OCI-LY1 (cell line): ENCODE measurements around the gene LMF1.

Source experiments
- H2AFZ ChIP-seq: fragments of 200-600 bp; sonication (generic), shearing (Covaris generic); 2 replicates; pipeline ENCODE4 v1.6.0; 2014; ENCODE audit warnings: antibody characterized with exemption, mild to moderate bottlenecking, low read length
- H3F3A ChIP-seq: fragments of 200-600 bp; sonication (generic), shearing (Covaris generic); 2 replicates; pipeline ENCODE4 v1.6.0; 2014; ENCODE audit warnings: mild to moderate bottlenecking, antibody characterized with exemption, low read length, moderate library complexity; ENCODE audit not compliant: insufficient read depth
- H3K27ac ChIP-seq: fragments of 200-600 bp; sonication (generic); 2 replicates; pipeline ENCODE4 v1.5.1; 2014; ENCODE audit warnings: low read length, mixed run types, mild to moderate bottlenecking, low read depth; ENCODE audit not compliant: poor library complexity, severe bottlenecking
- H3K27me3 ChIP-seq: fragments of 200-600 bp; sonication (generic); 2 replicates; pipeline ENCODE4 v1.6.0; 2014; ENCODE audit warnings: antibody characterized with exemption, mild to moderate bottlenecking, low read length, moderate library complexity; ENCODE audit not compliant: insufficient read depth
- H3K36me3 ChIP-seq: fragments of 200-600 bp; sonication (generic); 2 replicates; pipeline ENCODE4 v1.6.1; 2014; ENCODE audit warnings: mild to moderate bottlenecking, antibody characterized with exemption, low read length, moderate library complexity, mixed read lengths; ENCODE audit not compliant: insufficient read depth
- H3K4me1 ChIP-seq: fragments of 200-600 bp; sonication (generic); 2 replicates; pipeline ENCODE4 v1.5.1; 2014; ENCODE audit warnings: mild to moderate bottlenecking, low read length, moderate library complexity; ENCODE audit not compliant: insufficient read depth, severe bottlenecking
- H3K4me2 ChIP-seq: fragments of 200-600 bp; sonication (generic), shearing (Covaris generic); 2 replicates; pipeline ENCODE4 v1.6.1; 2014; ENCODE audit warnings: low read length
- H3K4me3 ChIP-seq: fragments of 200-600 bp; sonication (generic); 2 replicates; pipeline ENCODE4 v1.5.1; 2014; ENCODE audit warnings: low read length, low read depth, mild to moderate bottlenecking, mixed read lengths; ENCODE audit not compliant: poor library complexity, severe bottlenecking
- H3K79me2 ChIP-seq: fragments of 200-600 bp; shearing (Covaris generic); 2 replicates; pipeline ENCODE4 v1.6.1; 2016; ENCODE audit warnings: mixed run types, low read length, mixed read lengths; ENCODE audit not compliant: insufficient read depth
- H3K9ac ChIP-seq: fragments of 200-600 bp; sonication (generic), shearing (Covaris generic); 2 replicates; pipeline ENCODE4 v1.6.1; 2014; ENCODE audit warnings: mild to moderate bottlenecking, low read length, mixed read lengths
- H3K9me2 ChIP-seq: fragments of 200-600 bp; sonication (generic), shearing (Covaris generic); 2 replicates; pipeline ENCODE4 v1.6.1; 2014; ENCODE audit warnings: low read depth, mild to moderate bottlenecking, low read length, mixed read lengths
- H3K9me3 ChIP-seq: fragments of 200-600 bp; shearing (Covaris generic); 2 replicates; pipeline ENCODE4 v1.6.1; 2014; ENCODE audit warnings: low read length, mixed read lengths
- H4K20me1 ChIP-seq: fragments of 200-600 bp; sonication (generic), shearing (Covaris generic); 2 replicates; pipeline ENCODE4 v1.6.0; 2016; ENCODE audit warnings: mild to moderate bottlenecking, low read length; ENCODE audit not compliant: insufficient read depth
- EZH2 ChIP-seq: fragments of 200-600 bp; sonication (generic), shearing (Covaris generic); IDR thresholded peaks from 2 replicates; pipeline ENCODE4 v1.8.0; 2017; ENCODE audit warnings: borderline replicate concordance, mixed run types, mild to moderate bottlenecking, antibody characterized with exemption, low read length, moderate library complexity, mixed read lengths
- TF ChIP-seq, protein P1 (sequence below): fragments of 200-600 bp; sonication (generic), shearing (Covaris generic); IDR thresholded peaks from 2 replicates; pipeline ENCODE4 v1.5.1; 2017; ENCODE audit warnings: mild to moderate bottlenecking, antibody characterized with exemption, low read length, moderate library complexity, mixed read lengths

Gene LMF1

DNA sequence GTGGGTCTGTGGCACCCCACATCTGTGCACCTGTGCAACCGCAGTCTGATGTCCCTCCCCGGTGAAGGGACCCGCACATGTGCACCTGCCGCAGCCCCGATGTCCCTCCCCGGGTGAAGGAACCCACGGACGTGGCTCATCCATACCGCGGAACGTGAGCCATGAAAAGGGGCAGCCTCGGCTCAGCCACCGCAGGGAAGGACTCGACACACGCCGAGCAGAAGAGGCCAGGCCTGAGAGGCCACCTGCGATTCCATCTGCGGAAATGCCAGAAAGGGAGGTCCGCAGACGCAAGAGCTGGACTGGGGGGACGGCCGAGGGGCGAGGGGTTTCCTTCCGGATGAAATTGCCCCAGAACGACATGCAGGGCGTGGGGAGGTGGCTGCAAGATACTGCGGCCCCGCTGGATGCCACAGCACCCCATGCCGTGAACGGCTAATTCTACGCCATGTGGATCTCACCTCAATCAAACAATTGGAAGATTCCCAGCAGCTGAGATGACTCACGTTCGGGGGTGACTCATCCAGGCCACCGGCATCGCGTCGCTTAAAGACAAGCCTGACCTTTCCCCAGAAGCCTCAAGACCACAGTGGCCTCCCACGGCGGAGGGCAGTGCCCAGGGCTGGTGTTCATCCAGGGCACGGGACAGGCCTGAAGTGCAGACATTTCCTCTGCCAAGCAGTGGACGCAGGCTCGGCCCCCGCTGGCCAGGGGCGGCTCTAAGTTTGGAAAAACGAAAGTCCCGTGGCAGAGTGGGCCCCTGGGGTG lies 31.8 kb upstream of the LMF1 start:
- Histone ChIP-seq H3K4me1 (no peaks in the 10 kb centered on the region), H3K27ac (no peak overlapping the region), H2AFZ (no peak overlapping the region), H3K36me3 (no peaks in the 10 kb centered on the region), H3K27me3 (peaks cover 5% of the 10 kb centered on the region; the same call in 1 of the 2 replicates), H3K4me3 (no peak overlapping the region), H3K9me2 (no peaks in the 10 kb centered on the region), H3K9me3 (no peaks in the 10 kb centered on the region), H3K79me2 (no peaks in the 10 kb centered on the region), H3F3A (no peaks in the 10 kb centered on the region), H3K9ac (no peak overlapping the region), H4K20me1 (no peaks in the 10 kb centered on the region), H3K4me2 (no peak overlapping the region)
- TF ChIP-seq EZH2, result no peak
- TF ChIP-seq, protein P1, sequence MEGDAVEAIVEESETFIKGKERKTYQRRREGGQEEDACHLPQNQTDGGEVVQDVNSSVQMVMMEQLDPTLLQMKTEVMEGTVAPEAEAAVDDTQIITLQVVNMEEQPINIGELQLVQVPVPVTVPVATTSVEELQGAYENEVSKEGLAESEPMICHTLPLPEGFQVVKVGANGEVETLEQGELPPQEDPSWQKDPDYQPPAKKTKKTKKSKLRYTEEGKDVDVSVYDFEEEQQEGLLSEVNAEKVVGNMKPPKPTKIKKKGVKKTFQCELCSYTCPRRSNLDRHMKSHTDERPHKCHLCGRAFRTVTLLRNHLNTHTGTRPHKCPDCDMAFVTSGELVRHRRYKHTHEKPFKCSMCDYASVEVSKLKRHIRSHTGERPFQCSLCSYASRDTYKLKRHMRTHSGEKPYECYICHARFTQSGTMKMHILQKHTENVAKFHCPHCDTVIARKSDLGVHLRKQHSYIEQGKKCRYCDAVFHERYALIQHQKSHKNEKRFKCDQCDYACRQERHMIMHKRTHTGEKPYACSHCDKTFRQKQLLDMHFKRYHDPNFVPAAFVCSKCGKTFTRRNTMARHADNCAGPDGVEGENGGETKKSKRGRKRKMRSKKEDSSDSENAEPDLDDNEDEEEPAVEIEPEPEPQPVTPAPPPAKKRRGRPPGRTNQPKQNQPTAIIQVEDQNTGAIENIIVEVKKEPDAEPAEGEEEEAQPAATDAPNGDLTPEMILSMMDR, result no peak

DNA sequence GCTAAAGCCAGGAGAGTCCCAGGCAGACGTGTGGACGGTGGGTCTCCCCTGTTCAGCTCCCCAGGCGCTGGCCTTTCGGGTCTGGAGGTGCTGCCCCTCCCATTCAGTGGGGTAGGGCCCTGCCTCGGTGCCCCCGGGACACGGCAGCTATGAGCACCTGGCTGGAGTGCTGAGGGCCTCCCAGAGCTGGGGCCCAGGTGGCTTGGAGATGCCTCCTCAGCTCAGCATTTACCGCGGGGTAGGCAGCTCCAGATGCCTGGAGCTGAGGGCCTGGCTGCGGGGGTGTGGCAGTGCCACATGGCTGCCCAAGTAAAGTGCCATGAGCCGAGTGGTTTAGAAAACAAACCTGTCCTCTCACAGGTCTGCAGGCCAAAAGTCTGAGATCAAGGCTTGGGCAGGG lies 30.3 kb upstream of the LMF1 start:
- H3K9ac ChIP-seq, result no peak overlapping the region
- no peaks in the 10 kb centered on the region for H3K36me3 ChIP-seq
- no peaks in the 10 kb centered on the region for H3K9me2 ChIP-seq
- H2AFZ ChIP-seq, result no peak overlapping the region
- TF ChIP-seq, protein P1, result no peak
- TF ChIP-seq EZH2, result no peak
- no peaks in the 10 kb centered on the region for H3K79me2 ChIP-seq
- no peaks in the 10 kb centered on the region for H3K4me1 ChIP-seq
- H3K27me3 ChIP-seq, result peaks cover 5% of the 10 kb centered on the region; the same call in 1 of the 2 replicates
- no peak overlapping the region for H3K4me2 ChIP-seq
- H3F3A ChIP-seq, result no peaks in the 10 kb centered on the region
- no peaks in the 10 kb centered on the region for H3K9me3 ChIP-seq
- H3K27ac ChIP-seq, result no peak overlapping the region
- H4K20me1 ChIP-seq, result no peaks in the 10 kb centered on the region
- H3K4me3 ChIP-seq, result no peak overlapping the region

DNA sequence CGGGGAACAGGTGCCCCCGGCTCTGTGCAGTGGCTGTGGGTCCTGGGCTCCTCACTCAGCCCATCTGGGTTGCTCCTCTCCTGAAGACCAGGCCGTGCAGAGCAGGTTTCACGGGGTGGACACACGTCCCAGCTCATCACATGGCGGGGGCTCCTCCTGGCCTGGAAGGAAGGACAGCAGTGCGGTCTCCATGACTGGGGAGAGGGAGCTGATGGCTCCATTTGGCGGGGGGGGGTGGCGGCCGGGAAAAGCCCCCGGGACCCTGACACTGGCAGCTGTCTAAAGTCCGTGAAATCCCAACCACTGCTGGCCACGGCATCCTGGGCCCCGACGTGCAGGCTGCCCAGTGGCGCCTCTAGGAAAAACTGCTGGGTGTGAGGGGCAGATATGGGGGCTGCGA lies 29.8 kb upstream of the LMF1 start:
- Histone ChIP-seq H3K27ac (no peak overlapping the region), H3K9ac (no peak overlapping the region), H3K4me3 (no peak overlapping the region), H4K20me1 (no peaks in the 10 kb centered on the region), H3K4me1 (no peaks in the 10 kb centered on the region), H2AFZ (no peak overlapping the region), H3K4me2 (no peak overlapping the region), H3K9me2 (no peaks in the 10 kb centered on the region), H3F3A (no peaks in the 10 kb centered on the region), H3K79me2 (no peaks in the 10 kb centered on the region), H3K36me3 (no peaks in the 10 kb centered on the region), H3K27me3 (peaks cover 5% of the 10 kb centered on the region; the same call in 1 of the 2 replicates), H3K9me3 (no peaks in the 10 kb centered on the region)
- TF ChIP-seq EZH2, result no peak
- TF ChIP-seq, protein P1, result no peak
